Measurements from ENCODE around the gene FTCD. TPM values are rescaled to one million over a fixed set of nuclear protein-coding genes. Genes with fewer than 3 reads are reported as not detected.

Gene FTCD
- total and polyA plus RNA-seq, 9 of the 15 experiments (the other 6 are each of a cell fraction or from before 2014, with no cell fraction given), result 0.11 to 1.6 (median 0.67) TPM; not detected in 5

- TF ChIP-seq JUN (IDR thresholded peaks at IDR 0.05; ENCODE audit: borderline replicate concordance, low read depth, low read length), result no peak
- no peak for TF ChIP-seq JUN (CRISPR knock-in tag; IDR thresholded peaks at IDR 0.05; ENCODE audit: borderline replicate concordance)
- no peak for TF ChIP-seq ZNF316 (IDR thresholded peaks at IDR 0.05)
- peak; percentile 52 for TF ChIP-seq PCBP1 (IDR thresholded peaks at IDR 0.05; ENCODE audit: low read depth, low read length, poor library complexity, severe bottlenecking)
- no peak for TF ChIP-seq RBM34 (IDR thresholded peaks at IDR 0.05; ENCODE audit: borderline replicate concordance, insufficient read depth, low read length)
- no peak for TF ChIP-seq MEF2A (IDR thresholded peaks at IDR 0.05; ENCODE audit: control insufficient read depth, low read depth, low read length)
- TF ChIP-seq, protein P1, sequence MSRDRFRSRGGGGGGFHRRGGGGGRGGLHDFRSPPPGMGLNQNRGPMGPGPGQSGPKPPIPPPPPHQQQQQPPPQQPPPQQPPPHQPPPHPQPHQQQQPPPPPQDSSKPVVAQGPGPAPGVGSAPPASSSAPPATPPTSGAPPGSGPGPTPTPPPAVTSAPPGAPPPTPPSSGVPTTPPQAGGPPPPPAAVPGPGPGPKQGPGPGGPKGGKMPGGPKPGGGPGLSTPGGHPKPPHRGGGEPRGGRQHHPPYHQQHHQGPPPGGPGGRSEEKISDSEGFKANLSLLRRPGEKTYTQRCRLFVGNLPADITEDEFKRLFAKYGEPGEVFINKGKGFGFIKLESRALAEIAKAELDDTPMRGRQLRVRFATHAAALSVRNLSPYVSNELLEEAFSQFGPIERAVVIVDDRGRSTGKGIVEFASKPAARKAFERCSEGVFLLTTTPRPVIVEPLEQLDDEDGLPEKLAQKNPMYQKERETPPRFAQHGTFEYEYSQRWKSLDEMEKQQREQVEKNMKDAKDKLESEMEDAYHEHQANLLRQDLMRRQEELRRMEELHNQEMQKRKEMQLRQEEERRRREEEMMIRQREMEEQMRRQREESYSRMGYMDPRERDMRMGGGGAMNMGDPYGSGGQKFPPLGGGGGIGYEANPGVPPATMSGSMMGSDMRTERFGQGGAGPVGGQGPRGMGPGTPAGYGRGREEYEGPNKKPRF (IDR thresholded peaks at IDR 0.05; ENCODE audit: low read depth, low read length), result no peak
- no peak for TF ChIP-seq PHB (CRISPR knock-in tag; IDR thresholded peaks at IDR 0.05)
- TF ChIP-seq ZNF551 (CRISPR knock-in tag; IDR thresholded peaks at IDR 0.05), result no peak
- TF ChIP-seq, protein P2, sequence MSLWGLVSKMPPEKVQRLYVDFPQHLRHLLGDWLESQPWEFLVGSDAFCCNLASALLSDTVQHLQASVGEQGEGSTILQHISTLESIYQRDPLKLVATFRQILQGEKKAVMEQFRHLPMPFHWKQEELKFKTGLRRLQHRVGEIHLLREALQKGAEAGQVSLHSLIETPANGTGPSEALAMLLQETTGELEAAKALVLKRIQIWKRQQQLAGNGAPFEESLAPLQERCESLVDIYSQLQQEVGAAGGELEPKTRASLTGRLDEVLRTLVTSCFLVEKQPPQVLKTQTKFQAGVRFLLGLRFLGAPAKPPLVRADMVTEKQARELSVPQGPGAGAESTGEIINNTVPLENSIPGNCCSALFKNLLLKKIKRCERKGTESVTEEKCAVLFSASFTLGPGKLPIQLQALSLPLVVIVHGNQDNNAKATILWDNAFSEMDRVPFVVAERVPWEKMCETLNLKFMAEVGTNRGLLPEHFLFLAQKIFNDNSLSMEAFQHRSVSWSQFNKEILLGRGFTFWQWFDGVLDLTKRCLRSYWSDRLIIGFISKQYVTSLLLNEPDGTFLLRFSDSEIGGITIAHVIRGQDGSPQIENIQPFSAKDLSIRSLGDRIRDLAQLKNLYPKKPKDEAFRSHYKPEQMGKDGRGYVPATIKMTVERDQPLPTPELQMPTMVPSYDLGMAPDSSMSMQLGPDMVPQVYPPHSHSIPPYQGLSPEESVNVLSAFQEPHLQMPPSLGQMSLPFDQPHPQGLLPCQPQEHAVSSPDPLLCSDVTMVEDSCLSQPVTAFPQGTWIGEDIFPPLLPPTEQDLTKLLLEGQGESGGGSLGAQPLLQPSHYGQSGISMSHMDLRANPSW (CRISPR knock-in tag; IDR thresholded peaks at IDR 0.05), result no peak
- no peak for TF ChIP-seq ZNF174 (CRISPR knock-in tag; IDR thresholded peaks at IDR 0.05)
- TF ChIP-seq HNRNPL (IDR thresholded peaks at IDR 0.05; ENCODE audit: low read depth, low read length), result peak; percentile 70; the same call in 1 of the 2 replicates
- no peak for TF ChIP-seq HOXB6 (CRISPR knock-in tag; IDR thresholded peaks at IDR 0.05; ENCODE audit: borderline replicate concordance)
- TF ChIP-seq ZNF263 (CRISPR knock-in tag; IDR thresholded peaks at IDR 0.05; ENCODE audit: borderline replicate concordance), result no peak
- TF ChIP-seq MNT (conservative IDR thresholded peaks at IDR 0.05), result peak in 1 of 2 experiments; percentile 30; a peak in 3 of 4 replicates
- TF ChIP-seq PRMT5 (CRISPR knock-in tag; IDR thresholded peaks at IDR 0.05), result no peak
- no peak for TF ChIP-seq CSDE1 (IDR thresholded peaks at IDR 0.05)
- peak; percentile 53; the same call in 1 of the 2 replicates for TF ChIP-seq FOSL1 (tag; conservative IDR thresholded peaks at IDR 0.05)
- no peak for TF ChIP-seq FOXM1 (IDR thresholded peaks at IDR 0.05; ENCODE audit: low read depth)
- no peak for TF ChIP-seq FOXM1 (CRISPR knock-in tag; IDR thresholded peaks at IDR 0.05; ENCODE audit: low read depth)
- TF ChIP-seq MTA3 (IDR thresholded peaks at IDR 0.05; ENCODE audit: borderline replicate concordance), result peak; percentile 31; the same call in 1 of the 2 replicates
- peak; percentile 32; the same call in 1 of the 2 replicates for TF ChIP-seq L3MBTL2 (IDR thresholded peaks at IDR 0.05)
- TF ChIP-seq ZNF41 (CRISPR knock-in tag; conservative IDR thresholded peaks at IDR 0.05), result no peak
Observed at GRCh38 chr21:46184625-46185555, 29.5 kb upstream of the FTCD start (continued).
